ENCODE data around the gene PTPN6.

DNA sequence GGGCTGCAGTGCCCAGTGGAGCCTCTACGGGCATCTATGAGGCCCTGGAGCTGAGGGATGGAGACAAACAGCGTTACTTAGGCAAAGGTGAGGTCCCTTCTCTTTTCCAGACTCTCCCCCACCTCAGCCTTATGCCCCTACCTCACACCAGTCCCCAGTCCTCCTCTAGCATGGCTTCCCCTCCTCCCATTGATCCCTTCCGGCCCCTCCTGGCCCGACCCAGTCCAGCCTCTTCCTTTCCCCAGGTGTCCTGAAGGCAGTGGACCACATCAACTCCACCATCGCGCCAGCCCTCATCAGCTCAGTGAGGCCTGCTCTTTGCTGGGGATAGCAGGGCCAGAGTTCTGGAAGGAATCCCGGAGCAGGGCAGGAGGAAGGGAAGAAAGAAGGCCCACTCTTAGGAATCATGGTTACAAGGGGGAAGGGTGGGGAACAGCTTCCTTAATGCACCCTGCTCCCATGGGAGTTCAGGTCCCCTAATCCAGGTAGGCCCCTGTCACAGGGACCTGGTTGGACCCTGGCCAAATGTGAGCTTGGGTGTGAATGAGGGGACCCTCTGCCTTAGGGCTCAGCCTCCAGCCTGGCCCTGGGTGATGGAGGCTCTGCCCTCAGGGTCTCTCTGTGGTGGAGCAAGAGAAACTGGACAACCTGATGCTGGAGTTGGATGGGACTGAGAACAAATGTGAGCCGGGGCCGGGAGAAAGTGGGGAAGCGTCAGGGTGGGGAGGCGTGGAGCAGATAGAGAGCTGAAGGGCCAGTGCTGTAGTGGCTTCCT, 34.5 kb upstream of the PTPN6 start:
- TF ChIP-seq EZH2 (IDR thresholded peaks at IDR 0.05; ENCODE audit: low read length, missing control alignments) = no peak
- TF ChIP-seq, protein P1, sequence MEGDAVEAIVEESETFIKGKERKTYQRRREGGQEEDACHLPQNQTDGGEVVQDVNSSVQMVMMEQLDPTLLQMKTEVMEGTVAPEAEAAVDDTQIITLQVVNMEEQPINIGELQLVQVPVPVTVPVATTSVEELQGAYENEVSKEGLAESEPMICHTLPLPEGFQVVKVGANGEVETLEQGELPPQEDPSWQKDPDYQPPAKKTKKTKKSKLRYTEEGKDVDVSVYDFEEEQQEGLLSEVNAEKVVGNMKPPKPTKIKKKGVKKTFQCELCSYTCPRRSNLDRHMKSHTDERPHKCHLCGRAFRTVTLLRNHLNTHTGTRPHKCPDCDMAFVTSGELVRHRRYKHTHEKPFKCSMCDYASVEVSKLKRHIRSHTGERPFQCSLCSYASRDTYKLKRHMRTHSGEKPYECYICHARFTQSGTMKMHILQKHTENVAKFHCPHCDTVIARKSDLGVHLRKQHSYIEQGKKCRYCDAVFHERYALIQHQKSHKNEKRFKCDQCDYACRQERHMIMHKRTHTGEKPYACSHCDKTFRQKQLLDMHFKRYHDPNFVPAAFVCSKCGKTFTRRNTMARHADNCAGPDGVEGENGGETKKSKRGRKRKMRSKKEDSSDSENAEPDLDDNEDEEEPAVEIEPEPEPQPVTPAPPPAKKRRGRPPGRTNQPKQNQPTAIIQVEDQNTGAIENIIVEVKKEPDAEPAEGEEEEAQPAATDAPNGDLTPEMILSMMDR (conservative IDR thresholded peaks at IDR 0.05 in 1 of 2, IDR thresholded peaks at IDR 0.05 in 1 of 2; ENCODE audit: low read depth in 1 of 2, low read length in 2 of 2) = no peak

Measured in fibroblast of lung (primary cell).